HG03175 (cell line): ENCODE measurements around the gene DNPEP.
"Not testable (repeated sequence)": the region's sequence is repeated elsewhere in the genome, so short reads cannot be mapped to it uniquely, and the experiment has no call there.

Experiments
- ATAC-seq: cut with Tn5 transposase; IDR thresholded peaks from one replicate; pipeline ENCODE4 v1.9.1; 2021; ENCODE audit warnings: mild to moderate bottlenecking, moderate library complexity; ENCODE audit not compliant: unreplicated experiment

The DNPEP gene

DNA sequence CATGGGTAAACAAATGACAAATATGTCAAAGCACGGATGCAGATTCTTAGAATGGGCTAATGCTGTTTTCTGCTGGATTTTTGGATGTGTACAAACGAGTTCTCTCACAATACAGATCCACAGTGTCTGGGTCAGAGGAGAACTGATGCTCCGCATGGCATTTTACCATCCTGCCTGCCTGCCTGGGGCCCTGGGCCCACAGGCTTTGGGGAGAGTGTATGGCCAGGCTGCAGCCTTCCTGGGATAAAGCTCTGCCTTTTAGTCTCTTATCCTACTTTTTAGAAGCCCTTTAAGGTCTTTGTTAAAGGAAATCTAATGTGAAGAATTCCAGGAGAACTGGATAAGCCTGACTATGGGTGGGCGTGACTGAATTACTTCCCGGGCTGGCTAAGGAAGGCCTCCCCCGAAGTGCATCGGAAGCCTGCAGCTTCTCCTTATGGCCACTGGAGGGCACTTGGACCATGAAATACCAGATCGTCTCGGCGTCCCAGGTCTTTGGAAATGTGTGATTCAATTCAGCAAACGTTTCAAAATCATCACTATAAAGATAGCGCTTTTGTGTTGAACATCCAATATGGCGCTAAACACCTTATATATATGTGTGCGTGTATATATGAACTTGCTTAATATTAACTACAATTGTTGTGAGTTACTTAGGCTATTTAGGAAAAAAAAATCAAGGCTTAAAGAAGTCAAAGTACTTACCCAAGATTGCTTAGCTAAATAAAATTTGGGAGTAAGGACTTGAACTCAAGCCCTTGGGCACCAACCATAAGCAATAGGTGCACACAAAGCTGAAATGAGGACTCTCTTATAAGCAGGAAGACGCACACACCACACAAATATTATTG is 15.2 kb upstream of the DNPEP start:
- peak; percentile 86 for ATAC-seq

DNA sequence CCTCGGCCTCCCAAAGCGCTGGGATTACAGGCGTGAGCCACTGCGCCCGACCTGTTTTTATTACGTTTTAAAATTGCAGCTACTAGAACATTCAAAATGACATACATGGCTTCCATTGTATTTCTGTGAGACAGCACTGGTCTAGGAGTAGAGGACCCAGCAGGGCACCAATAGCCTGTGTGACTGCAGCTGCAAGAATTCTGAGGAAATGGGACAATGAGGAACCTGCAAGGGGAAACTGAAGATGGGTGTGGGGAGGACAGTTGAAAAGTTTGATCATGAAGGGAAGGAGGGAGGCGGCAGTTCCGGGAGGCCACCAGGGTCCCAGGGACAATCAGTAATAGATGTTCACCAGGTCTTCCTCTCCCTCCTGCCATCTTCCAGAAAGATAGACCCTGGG is 13.9 kb upstream of the DNPEP start:
- ATAC-seq = no peak

DNA sequence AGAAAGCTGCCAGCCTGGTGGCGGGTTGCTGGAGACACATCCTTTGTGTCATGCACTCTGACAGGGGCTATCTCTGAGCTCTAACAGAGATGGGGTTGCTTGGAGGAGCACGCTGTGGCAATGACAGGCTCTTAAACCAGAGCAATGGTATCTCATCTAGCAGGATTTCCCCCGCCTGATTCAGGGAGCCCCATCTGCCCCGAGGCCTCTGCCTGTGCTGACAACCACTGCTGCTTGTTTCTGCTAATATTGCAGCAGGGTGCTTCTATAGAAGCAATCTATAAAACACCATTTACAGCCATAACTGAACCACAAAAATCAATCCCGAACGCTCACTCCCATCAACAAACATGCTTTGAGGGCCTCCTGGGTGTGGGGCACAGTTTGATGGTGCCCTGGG is 12.8 kb upstream of the DNPEP start:
- no peak for ATAC-seq

DNA sequence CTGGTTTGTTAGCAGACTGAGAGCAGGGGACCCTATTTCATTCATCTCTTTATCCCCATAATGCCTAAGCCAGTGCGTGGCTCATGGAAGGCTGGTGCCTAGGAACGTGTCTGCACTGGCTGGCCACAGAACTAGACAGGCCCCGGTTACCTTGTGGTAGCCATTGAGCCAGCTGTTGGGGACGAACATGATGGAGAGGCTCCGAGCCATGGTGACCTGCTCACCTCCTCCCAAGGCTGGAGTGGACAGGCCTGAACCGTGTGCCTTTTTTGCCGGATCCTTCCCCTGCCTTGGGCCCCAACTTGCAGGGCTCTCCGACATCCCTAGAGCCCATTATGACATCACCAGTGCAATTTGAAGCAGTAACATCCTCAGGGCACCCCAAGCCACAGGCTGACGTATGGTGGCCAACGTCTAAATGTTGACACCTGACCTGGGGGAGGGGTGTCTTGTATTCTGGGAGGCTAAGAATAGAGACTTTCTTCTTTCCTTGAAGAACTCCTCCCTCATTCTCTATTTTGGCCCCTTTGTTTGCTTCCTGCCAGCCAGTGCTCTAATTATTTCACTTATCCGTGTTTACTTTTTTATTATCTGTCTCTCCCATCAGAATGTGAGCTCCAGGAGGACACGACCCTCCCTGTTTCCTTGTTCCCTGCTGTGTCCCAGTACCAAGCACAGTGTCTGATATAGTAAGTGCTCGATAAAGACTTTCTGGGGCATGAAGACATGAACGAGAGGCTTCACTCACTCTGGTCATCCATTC is 12.2 kb upstream of the DNPEP start:
- ATAC-seq = no peak

DNA sequence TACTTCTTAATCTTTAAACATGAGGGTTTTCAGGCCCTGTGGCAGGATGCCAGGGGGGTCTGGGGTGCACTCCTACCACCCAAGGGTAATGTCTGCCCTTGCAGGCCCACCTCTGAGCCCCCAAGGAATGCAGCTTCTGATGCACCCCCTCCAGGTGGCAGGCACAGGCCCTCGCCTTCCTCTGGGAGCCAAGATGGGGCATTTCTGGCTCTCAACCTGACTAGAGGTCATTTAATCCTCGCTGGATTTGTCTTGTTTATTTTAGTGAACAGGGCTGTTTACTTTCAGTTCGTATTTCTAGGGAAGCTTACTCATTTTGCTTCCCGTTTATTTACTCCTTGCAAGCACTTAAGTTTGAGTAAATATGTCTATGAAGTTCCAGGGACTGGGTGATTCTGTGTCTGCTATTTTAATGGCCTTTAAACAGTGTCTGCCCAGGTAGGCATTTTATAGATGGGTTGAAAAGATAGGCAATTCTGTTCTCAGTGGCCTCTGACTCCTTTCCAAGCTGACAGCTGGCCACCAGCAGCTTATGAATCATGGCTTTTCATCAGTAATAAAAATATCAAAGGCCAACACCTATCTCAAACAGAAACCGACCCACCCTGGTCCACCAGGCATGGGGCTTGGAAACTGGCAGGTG is 11.1 kb upstream of the DNPEP start:
- no peak for ATAC-seq

DNA sequence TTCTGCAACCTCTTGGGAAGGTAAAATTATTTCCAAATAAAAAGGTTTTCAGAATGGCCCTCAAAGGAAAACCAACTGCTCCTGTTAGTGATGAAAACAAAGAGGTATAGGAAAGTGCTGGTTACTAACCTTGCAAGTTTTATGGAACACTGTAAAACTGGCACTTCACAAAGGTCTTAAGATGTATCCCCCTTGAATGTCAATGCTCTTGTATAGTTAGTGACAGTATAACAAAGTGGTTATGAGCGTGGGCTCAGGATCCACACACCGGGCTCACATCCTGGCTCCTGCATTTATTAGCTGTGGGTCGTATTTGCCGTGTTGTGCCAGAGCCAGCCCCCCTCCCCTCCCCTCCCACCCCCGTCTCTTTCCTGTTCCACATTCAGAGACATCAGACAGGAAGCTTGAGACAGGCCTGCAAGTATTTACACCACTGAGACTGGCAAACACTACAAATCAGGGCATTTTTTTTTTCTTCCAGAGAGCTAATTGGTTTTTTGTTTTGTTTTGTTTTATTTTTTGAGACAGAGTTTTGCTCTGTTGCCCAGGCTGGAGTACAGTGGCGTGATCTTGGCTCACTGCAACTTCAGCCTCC is 9.2 kb upstream of the DNPEP start:
- ATAC-seq = no peak

DNA sequence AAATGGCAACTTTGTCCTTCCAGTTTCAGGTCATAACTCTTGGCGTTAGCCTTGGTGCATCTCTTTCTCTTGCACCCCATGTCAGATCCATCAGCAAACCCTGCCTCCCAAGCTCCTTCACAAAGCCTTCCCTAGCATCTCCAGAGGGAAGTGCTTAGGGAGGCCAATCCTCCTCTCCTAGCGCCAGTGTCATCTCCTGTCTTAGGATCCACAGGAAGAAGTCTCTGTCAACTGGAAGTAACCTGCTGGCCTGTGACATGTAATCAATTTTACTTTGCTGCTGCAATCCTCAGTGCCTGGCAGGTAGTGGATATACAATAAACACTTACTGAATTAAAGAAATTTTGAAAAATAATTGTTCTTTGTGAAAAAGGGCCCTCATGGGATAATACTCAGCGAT is 7.9 kb upstream of the DNPEP start:
- no peak for ATAC-seq

DNA sequence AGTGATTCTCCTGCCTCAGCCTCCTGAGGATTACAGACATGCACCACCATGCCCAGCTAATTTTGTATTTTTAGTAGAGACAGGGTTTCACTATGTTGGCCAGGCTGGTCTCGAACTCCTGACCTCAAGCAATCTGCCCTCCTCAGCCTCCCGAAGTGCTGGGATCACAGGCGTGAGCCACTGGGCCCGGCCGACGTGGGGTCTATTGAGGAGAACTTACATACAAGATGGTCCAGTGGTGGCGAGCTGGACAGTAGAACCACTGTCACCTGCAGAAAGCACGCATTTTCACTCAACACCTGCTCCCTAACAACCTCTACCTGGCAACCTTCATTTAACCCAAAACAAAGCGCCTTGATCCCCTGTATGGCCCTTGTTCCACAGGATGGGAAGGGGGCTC is 7.3 kb upstream of the DNPEP start:
- not testable (repeated sequence) for ATAC-seq

DNA sequence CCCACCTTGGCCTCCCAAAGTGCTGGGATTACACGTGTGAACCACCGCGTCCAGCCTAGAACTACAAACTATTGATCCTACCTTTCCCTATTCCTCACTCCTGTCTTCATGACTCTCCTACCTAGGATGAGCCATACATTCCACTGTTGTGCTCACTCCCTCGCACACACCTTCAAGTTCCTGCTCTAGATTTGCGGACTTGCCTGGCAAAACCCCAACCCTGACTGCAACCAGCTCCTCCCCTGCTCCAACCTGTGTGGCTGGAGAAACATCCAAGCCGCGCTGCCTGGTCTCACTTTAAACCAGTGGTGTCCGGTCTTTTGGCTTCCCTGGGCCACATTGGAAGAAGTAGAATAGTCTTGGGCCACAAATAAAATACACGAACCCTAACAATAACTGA is 5.0 kb upstream of the DNPEP start:
- ATAC-seq = no peak

DNA sequence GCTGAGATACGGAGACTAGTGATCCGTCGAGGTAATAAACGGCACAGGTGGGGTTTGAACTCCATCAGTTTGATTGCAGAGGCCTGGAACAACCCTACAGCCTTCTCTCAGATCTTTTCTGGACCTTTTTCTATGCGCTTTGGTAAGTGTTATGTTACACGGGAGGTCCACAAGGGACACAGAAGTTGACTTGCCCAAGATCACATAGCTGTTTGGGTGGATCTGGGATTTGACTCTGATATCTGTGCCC is 1.1 kb upstream of the DNPEP start:
- no peak for ATAC-seq

DNA sequence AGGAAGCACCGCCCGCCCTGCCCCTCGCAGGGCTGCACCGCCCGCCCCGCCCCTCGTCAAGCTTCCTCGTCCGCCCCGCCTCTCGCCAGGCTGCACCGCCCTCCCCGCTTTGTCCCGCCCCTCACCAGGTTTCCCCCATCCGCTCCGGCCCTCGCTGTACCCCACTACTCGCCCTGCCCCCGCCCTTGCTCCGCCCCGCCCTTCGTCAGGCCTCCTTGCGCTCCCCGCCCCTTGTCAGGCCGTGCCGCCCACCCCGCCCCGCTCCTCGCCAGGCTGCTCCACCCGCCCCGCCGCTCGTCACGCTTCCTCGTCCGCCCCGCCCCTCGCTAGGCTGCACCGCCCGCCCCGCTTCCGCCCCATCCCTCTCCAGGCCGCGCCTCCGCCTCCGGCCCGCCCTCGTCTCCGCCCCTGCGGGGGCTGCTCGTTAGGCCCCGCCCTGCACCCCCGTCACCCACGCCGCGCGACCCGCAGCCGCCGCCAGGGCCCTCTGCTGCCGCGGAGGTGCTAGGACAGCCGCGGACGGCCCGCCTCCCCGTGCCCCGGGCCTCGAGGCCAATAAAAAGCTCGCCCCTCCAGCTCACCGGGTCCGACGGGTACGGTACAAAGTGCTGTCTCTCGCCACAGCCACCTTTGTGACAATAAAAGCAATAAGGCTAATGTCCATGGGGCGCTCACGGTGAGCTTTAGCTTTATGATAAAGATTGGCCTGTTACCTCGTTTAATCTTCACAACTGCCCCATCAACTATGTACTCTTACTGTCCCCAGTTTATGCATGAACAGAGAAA is 602 bp upstream of the DNPEP start:
- peak; percentile 75 for ATAC-seq

DNA sequence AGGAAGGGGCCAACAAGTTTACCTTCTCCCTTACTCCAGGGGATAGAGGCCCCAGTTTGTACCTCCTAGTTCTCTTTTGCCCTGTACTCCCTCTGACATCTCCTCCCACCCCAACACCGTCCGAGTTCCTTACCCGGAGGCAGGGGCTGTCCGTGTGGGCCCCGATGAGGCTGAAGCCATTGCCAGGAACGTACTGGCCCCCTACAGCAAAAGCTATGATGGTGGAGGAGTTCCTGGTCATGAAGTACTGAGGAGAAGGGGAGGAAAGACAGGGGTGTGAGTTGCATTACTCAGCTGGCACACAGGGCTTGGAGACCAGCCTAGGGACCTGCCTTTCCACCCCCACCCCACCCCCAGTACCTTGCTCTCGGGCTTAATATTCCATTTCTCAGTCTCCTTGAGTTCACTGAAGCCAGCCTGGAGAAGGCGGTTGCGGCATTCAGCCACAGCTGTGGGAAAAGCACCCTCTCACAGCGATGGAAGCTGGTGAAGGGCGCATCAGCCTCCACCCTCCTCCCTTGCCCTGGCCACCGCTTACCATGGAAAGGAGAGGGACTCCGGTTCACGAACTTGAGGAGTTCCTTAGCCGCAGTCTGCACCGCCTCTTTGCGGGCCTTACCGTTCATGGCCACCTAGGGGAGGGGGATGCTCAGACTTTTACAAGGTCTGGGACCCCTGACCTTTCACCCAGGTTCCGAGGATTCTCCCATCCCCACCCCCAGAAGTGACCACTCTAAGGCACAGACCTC is 1.0 kb downstream of the DNPEP start:
- ATAC-seq = no peak

DNA sequence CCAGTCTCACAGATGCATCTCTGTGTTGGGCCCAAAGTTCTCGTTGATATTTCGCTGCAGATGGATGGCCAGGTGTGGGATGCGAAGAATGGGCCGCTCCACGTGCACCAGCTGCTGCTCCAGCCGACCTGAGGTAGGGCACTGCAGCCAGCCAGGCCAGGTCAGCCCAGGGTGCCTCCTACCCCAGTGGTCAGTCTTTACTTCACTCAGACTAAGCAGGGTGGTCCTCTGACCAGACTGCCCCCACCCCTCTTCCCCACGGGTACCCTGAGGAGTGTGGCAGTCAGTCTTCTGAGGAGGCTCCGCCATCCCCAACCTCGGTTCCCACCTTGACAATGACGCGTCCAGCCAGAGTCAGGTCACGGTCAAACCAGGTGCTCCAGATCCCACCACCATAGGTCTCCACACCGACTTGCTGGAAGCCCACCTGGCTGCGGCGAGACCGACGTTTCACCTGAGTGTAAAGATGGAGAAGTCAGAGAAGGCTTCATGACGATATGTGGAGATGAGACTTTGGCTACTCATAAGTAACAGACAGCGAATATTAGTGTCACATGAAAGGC is 1.7 kb downstream of the DNPEP start:
- no peak for ATAC-seq

DNA sequence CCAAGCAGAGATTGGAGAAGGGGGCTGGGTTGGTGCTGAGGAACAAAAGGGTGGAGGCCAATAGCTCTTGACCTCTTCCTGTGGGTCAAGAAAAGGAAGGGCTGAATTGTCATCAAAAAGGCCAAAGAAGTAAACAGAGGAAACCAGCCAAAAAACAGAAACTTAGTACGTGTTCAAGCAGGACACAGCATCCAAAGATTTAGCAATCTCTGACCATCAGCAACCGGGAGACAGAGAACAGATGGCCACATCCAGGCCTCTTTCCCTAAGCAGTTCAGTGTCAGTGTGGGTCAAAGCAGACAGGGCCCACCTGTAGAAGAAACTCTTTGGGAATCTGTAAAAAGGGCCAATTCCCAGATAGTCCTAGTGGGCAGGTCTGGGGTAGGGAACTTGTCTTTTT is 2.9 kb downstream of the DNPEP start:
- no peak for ATAC-seq

DNA sequence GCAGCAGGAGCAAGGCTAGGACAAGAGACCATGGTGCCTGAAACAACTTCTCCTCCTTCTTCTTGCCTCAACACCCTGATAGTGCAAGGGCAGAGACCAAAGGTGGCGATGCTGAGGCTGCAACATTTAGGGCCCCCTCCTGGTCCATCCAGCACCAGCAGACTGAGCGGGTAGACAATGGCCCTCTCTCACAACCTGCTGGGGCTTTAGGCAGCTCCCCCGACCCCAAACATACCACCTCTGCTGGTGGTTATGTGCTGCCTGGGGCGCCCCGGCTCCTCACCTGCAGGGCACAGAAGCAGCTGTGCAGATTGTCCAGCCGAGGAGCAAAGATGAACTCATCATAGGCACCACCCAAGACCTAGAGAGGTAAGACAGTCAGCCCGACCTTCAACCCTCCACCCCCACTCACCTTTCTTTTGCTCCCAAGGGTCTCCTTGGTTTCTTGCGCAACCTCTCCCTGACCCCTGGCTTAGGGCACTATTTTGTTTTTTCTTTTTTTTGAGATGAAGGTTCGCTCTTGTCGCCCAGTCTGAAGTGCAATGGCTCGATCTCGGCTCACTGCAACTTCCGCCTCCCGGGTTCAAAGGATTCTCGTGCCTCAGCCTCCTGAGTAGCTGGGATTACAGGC is 3.5 kb downstream of the DNPEP start:
- ATAC-seq = no peak

DNA sequence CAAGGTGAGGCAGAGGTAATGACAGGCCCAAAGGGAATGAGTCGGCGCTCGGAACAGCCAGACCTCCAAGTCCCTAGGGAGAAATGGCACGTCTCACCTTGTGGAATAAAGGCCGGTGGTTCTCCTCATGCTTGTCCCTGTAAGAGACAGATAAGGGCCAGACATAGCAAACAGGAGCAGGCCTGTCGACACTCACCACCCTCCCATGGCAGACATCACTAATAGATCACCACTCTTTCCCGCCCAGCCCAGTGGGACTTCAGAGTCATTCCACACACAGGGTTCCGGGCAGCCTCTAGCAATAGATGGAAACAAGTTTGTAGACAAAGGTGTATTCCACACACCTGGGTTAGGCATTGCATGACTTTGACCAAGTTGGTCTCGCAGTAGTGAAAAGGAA is 6.3 kb downstream of the DNPEP start:
- ATAC-seq = no peak

DNA sequence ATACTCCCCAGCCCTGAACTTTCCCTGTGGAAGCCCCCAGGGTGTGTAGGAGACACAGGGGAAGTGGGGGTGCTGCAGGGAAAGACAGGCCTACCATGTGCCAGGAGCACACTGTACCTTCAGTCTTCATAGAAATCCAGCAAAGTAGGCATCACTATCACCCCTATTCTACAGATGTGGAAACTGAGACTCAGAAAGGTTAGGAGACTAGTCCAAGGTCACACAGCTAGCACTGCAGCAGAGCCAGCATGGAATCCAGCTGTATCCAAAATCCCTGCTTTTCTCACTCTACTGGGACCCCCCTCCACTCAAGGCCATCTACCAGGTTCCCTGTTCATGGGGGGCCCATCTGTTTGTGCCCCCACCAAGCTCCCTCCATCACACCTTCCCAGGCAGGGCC is 6.8 kb downstream of the DNPEP start:
- no peak for ATAC-seq

DNA sequence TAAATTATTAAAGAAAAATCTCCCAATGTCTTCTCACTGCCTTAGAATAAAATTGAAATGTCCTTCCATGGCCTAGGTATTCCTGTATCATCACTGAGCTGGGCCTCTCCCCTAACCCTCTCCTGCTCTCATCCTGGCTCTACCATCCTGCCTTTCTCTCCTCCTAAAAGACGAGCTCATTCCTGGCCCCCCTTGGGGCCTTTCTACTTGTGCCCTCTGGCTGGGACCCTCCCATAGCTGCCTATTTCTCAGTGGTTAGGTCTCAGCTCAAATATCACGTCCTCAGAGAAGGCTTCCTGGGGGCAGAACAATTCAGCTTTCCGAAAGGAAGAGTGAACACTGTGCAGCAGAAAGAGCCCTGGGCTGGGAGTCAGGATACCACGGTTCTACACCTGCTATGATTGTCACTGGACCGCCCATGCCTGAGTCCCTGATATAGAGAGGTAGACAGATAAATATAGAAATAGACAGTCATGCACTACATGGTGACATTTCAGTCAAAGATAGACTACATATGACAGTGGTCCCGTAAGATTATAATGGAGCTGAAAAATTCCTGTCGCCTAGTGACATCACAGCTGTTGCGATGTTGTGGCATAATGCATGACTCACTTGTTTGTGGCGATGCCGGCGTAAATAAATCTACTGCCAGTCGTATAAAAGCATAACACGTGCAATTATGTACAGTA is 9.4 kb downstream of the DNPEP start:
- ATAC-seq = no peak

DNA sequence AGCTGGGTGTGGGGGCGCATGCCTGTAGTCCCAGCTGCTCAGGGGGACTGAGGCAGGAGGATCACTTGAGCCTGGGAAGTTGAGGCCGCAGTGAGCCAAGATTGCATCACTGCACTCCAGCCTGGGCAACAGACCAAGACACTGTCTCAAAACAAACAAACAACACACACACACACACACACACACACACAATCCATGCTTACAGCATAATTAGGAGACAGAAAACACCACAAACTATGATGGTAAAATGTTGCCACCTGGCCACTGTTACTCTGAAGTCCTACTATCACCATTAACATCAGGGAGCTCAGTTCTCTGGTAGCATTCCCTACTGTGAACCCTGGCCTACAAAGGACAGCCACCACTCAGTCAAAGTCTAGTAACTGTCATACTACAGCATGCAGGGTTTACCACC is 18.3 kb downstream of the DNPEP start:
- no peak for ATAC-seq
